Thymus (tissue), 11 donors: ENCODE results near the gene TAF3. TPM values are rescaled to one million over a fixed set of nuclear protein-coding genes. Genes with fewer than 3 reads are reported as not detected.

Source experiments
- DNase-seq, 9 donors: peaks; one replicate each; pipeline ENCODE4 v3.0.0-alpha.2; 2013; ENCODE audit warnings: low spot score in 9 of 9, low read depth in 6 of 9, missing footprints in 1 of 9
- H3K27ac ChIP-seq, 2 donors: one replicate each; pipeline ENCODE4 v1.5.1; 2013; ENCODE audit warnings: control low read depth in 1 of 2, low read depth in 1 of 2, low read length in 1 of 2, mild to moderate bottlenecking in 1 of 2, moderate library complexity in 1 of 2
- H3K27me3 ChIP-seq, 2 donors: one replicate each; pipeline ENCODE4 v1.5.1; 2013; ENCODE audit warnings: low read length in 1 of 2; ENCODE audit not compliant: control insufficient read depth in 2 of 2, insufficient read depth in 1 of 2
- H3K36me3 ChIP-seq, 2 donors: one replicate each; pipeline ENCODE4 v1.5.1; 2013; ENCODE audit warnings: low read length in 1 of 2, mild to moderate bottlenecking in 1 of 2, moderate library complexity in 1 of 2; ENCODE audit not compliant: control insufficient read depth in 2 of 2, insufficient read depth in 2 of 2
- H3K4me1 ChIP-seq, 2 donors: one replicate each; pipeline ENCODE4 v1.5.1; 2013; ENCODE audit warnings: low read length in 2 of 2; ENCODE audit not compliant: control insufficient read depth in 2 of 2, insufficient read depth in 2 of 2
- H3K4me3 ChIP-seq, 2 donors: one replicate each; pipeline ENCODE4 v1.5.1; 2013; ENCODE audit warnings: low read length in 2 of 2, control low read depth in 1 of 2, mild to moderate bottlenecking in 1 of 2
- H3K9me3 ChIP-seq, 2 donors: one replicate each; pipeline ENCODE4 v1.5.1; 2013; ENCODE audit warnings: low read length in 1 of 2, mild to moderate bottlenecking in 1 of 2; ENCODE audit not compliant: control insufficient read depth in 2 of 2, insufficient read depth in 1 of 2
- WGBS: extraction: QIAGEN DNeasy Blood & Tissue Kit; methylation state at CpG from one replicate; pipeline ENCODE4 v1.1.7; 2013; 5-methylcytosine and 5-hydroxymethylcytosine counted together
- polyA plus RNA-seq: library from polyadenylated mRNA; stranded (reverse); fragments of 200-250 nt; gene quantifications from one replicate; pipeline ENCODE4 v1.2.3, GENCODE V29; 2013
- total RNA-seq: library from RNA; stranded (reverse); fragments of 120-200 nt; gene quantifications from one replicate; pipeline ENCODE4 v1.2.4, GENCODE V29; 2013
- donor health status: healthy.

TAF3 gene
- total and polyA plus RNA-seq, 2 donors = 2.2 to 5.7 TPM

GRCh38 chr10:7787857-7788638 is 30.3 kb upstream of the TAF3 start, which contains the start of the genes ATP5F1C and KIN:
Gene ATP5F1C, plus strand, starts transcription at chr10:7788177. Its CDS starts 31 bp downstream, at chr10:7788208.
Gene KIN, minus strand, starts transcription at chr10:7787993. Its CDS starts 60 bp downstream, at chr10:7787933.
- peak; percentile 95 to 99 (median 98) for DNase-seq
- H3K4me3 ChIP-seq = peak within 1 kb of the TSS; percentile 77 to 94
- H3K27me3 ChIP-seq = no peaks in the 10 kb centered on the region
- H3K36me3 ChIP-seq = peaks cover 7 to 20% of the 10 kb centered on the region in 2 donors
- no peaks in the 10 kb centered on the region for H3K9me3 ChIP-seq
- peaks cover 10 to 15% of the 10 kb centered on the region in 2 donors for H3K4me1 ChIP-seq
- H3K27ac ChIP-seq = peak within 1 kb of the TSS; percentile 50 to 88
- WGBS = under 1% methylated on average over 59 of the region's 59 CpGs

GRCh38 chr10:7788639-7789286 is 29.5 kb upstream of the TAF3 start:
- 7% methylated on average over 25 of the region's 25 CpGs for WGBS
- Histone ChIP-seq H3K4me1 (peaks cover 10 to 15% of the 10 kb centered on the region in 2 donors), H3K4me3 (peak overlapping the region; percentile 77 to 94), H3K27me3 (no peaks in the 10 kb centered on the region), H3K36me3 (peaks cover 7 to 20% of the 10 kb centered on the region in 2 donors), H3K27ac (peak overlapping the region; percentile 50 to 88), H3K9me3 (no peaks in the 10 kb centered on the region)
- peak in 6 of 9 donors; percentile 23 to 77 (median 39) for DNase-seq

GRCh38 chr10:7789390-7789789 is 28.9 kb upstream of the TAF3 start:
- no peak overlapping the region for H3K27ac ChIP-seq
- H3K4me1 ChIP-seq = peaks cover 10 to 15% of the 10 kb centered on the region in 2 donors

GRCh38 chr10:7792541-7792940 is 25.8 kb upstream of the TAF3 start:
- Histone ChIP-seq H3K9me3 (no peaks in the 10 kb centered on the region), H3K27me3 (no peaks in the 10 kb centered on the region), H3K36me3 (peaks cover 10 to 23% of the 10 kb centered on the region in 2 donors), H3K27ac (no peak overlapping the region), H3K4me3 (no peak overlapping the region), H3K4me1 (peaks cover 4 to 8% of the 10 kb centered on the region in 2 donors)
- 92% methylated on average over 1 of the region's 1 CpG for WGBS
- DNase-seq = no peak

More at GRCh38 chr10:7789390-7789789, 28.9 kb upstream of the TAF3 start:
- no peaks in the 10 kb centered on the region for H3K27me3 ChIP-seq
- 61% methylated on average over 3 of the region's 3 CpGs for WGBS
- peaks cover 3 to 16% of the 10 kb centered on the region in 2 donors for H3K36me3 ChIP-seq
- peak overlapping the region in 1 of 2 donors; percentile 94 for H3K4me3 ChIP-seq
- H3K9me3 ChIP-seq = no peaks in the 10 kb centered on the region
- no peak for DNase-seq

- Histone ChIP-seq H3K36me3 (peaks cover 20 to 38% of the 10 kb centered on the region in 2 donors), H3K9me3 (no peaks in the 10 kb centered on the region), H3K27ac (no peak overlapping the region), H3K4me3 (no peak overlapping the region), H3K4me1 (peaks cover 0 to 1% of the 10 kb centered on the region in 2 donors), H3K27me3 (no peaks in the 10 kb centered on the region)
- DNase-seq = no peak
- WGBS = 95% methylated on average over 4 of the region's 4 CpGs
These were observed 23.9 kb upstream of the TAF3 start for GRCh38 chr10:7794251-7795026.

- no peaks in the 10 kb centered on the region for H3K4me1 ChIP-seq
- no peak overlapping the region for H3K27ac ChIP-seq
- H3K4me3 ChIP-seq = no peak overlapping the region
- no peak for DNase-seq
- H3K9me3 ChIP-seq = no peaks in the 10 kb centered on the region
- no peaks in the 10 kb centered on the region for H3K27me3 ChIP-seq
- peaks cover 22 to 42% of the 10 kb centered on the region in 2 donors for H3K36me3 ChIP-seq
- 96% methylated on average over 4 of the region's 4 CpGs for WGBS
These were observed 22.7 kb upstream of the TAF3 start for GRCh38 chr10:7795605-7796004.

- H3K27ac ChIP-seq = no peak overlapping the region
- no peak for DNase-seq
- WGBS = 93% methylated on average over 6 of the region's 6 CpGs
These were observed 20.7 kb upstream of the TAF3 start for GRCh38 chr10:7797582-7797981.

GRCh38 chr10:7802606-7803005 is 15.7 kb upstream of the TAF3 start:
- H3K27me3 ChIP-seq = no peaks in the 10 kb centered on the region
- no peak overlapping the region for H3K4me3 ChIP-seq
- DNase-seq = no peak
- H3K9me3 ChIP-seq = no peaks in the 10 kb centered on the region
- WGBS = 97% methylated on average over 4 of the region's 4 CpGs
- H3K4me1 ChIP-seq = no peaks in the 10 kb centered on the region
- no peak overlapping the region for H3K27ac ChIP-seq
- peaks cover 34 to 80% of the 10 kb centered on the region in 2 donors for H3K36me3 ChIP-seq

More at GRCh38 chr10:7797582-7797981, 20.7 kb upstream of the TAF3 start:
- H3K36me3 ChIP-seq = peaks cover 23 to 52% of the 10 kb centered on the region in 2 donors
- no peaks in the 10 kb centered on the region for H3K9me3 ChIP-seq
- no peaks in the 10 kb centered on the region for H3K4me1 ChIP-seq
- H3K4me3 ChIP-seq = no peak overlapping the region
- H3K27me3 ChIP-seq = no peaks in the 10 kb centered on the region
